ENCODE measurements around the gene COLEC11. TPM values are rescaled to one million over a fixed set of nuclear protein-coding genes. Genes with fewer than 3 reads are reported as not detected.

Gene COLEC11
- total and polyA plus RNA-seq, 2 of the 13 experiments (the other 11 are each of a cell fraction or from before 2014, with no cell fraction given), result 1.5 to 3.0 TPM

DNA sequence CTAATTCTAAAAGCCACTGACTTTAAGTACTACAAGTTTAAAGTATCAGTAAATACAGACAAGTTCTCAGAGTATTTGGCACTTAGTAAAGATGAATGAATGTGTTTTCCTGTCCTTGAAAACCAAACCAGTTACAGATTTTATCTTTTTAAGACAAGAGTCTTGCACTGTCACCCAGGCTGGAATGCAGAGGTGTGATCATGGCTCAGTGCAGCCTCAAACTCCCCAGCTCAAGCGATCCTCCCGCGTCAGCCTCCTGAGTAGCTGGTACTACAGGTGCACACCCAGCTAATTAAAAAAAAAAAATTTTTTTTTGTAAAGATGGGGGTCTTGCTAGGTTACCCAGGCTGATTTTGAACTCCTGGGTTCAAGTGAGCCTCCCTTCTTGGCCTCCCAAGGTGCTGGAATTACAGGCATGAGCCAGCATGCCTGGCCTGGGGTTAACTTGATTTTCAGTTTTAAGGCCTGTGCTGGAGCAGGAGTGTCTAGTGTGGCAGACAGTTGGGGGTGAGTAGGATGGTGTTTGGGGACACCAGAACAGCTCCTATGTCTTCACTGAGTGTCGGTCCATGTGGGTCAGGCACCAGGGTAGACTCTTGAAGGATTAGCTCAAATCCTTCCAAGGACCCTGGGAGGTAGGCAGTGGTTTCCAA lies 10.2 kb upstream of the COLEC11 start:
- FAIRE-seq (no peak), ATAC-seq (peak; percentile 16), DNase-seq (ENCODE audit: low spot score) (no peak)
- Histone ChIP-seq H3K27me3 (ENCODE audit: control insufficient read depth in 1 of 2, insufficient read depth in 2 of 2, low read length in 2 of 2) (no peaks in the 10 kb centered on the region), H3K36me3 (replicated peaks in 1 of 2; ENCODE audit: control insufficient read depth in 1 of 2, insufficient read depth in 2 of 2, low read length in 2 of 2) (peaks cover 11 to 31% of the 10 kb centered on the region in 2 experiments), H3K27ac (ENCODE audit: extremely low read length, insufficient read depth, low read length) (peak overlapping the region; percentile 70), H2AFZ (ENCODE audit: low read length) (no peak overlapping the region), H4K20me1 (ENCODE audit: insufficient read depth, low read length) (peaks cover 22% of the 10 kb centered on the region), H3K9me3 (ENCODE audit: low read length) (no peaks in the 10 kb centered on the region), H3K4me2 (ENCODE audit: low read depth, low read length) (peak overlapping the region; percentile 82), H3K9ac (ENCODE audit: insufficient read depth, low read depth, low read length) (peak overlapping the region; percentile 68; the same call in 1 of the 2 replicates), H3K4me1 (ENCODE audit: insufficient read depth, low read length) (peaks cover 55% of the 10 kb centered on the region), H3K4me3 (replicated peaks in 1 of 3; ENCODE audit: insufficient read depth in 1 of 3, low read depth in 2 of 3, low read length in 3 of 3) (peak overlapping the region; percentile 27 to 61 (median 48); a peak in 5 of 6 replicates), H3K79me2 (ENCODE audit: insufficient read depth, low read length) (peaks cover 17% of the 10 kb centered on the region)
- POLR2A ChIA-PET, result interaction anchor here (1.1 to 5.4 kb wide), 9 partner anchors 9 to 119 kb away, joined by 3 to 60 read pairs (median 8); partner anchors contain the start of genes RNASEH1 and RPS7
- intact Hi-C loops (cut with micrococcal nuclease; ENCODE audit: unreplicated experiment), result loop anchor here (2.0 kb wide), 1 partner anchor 66 kb away; no protein-coding TSS in a partner anchor
- BruUV-seq (replicated peaks), result TSS peak; percentile 71
- TF ChIP-seq, protein P1, sequence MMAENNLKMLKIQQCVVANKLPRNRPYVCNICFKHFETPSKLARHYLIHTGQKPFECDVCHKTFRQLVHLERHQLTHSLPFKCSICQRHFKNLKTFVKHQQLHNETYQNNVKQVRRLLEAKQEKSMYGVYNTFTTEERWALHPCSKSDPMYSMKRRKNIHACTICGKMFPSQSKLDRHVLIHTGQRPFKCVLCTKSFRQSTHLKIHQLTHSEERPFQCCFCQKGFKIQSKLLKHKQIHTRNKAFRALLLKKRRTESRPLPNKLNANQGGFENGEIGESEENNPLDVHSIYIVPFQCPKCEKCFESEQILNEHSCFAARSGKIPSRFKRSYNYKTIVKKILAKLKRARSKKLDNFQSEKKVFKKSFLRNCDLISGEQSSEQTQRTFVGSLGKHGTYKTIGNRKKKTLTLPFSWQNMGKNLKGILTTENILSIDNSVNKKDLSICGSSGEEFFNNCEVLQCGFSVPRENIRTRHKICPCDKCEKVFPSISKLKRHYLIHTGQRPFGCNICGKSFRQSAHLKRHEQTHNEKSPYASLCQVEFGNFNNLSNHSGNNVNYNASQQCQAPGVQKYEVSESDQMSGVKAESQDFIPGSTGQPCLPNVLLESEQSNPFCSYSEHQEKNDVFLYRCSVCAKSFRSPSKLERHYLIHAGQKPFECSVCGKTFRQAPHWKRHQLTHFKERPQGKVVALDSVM (CRISPR knock-in tag; IDR thresholded peaks at IDR 0.05), result peak; percentile 84
- TF ChIP-seq ZBTB20 (CRISPR knock-in tag; IDR thresholded peaks at IDR 0.05; ENCODE audit: borderline replicate concordance, low read depth) (0 out of 2 replicates have a peak, but pooled peaks have one; percentile 2), RBFOX2 (IDR thresholded peaks at IDR 0.05; ENCODE audit: low read depth, low read length) (no peak), MAF1 (CRISPR knock-in tag; IDR thresholded peaks at IDR 0.05; ENCODE audit: borderline replicate concordance) (0 out of 2 replicates have a peak, but pooled peaks have one; percentile 3), MED13 (CRISPR knock-in tag; IDR thresholded peaks at IDR 0.05) (0 out of 2 replicates have a peak, but pooled peaks have one; percentile 7), ZNF460 (CRISPR knock-in tag; IDR thresholded peaks at IDR 0.05; ENCODE audit: borderline replicate concordance) (no peak), ZNF3 (CRISPR knock-in tag; IDR thresholded peaks at IDR 0.05) (peak; percentile 77; the same call in 1 of the 2 replicates), ZNF230 (CRISPR knock-in tag; IDR thresholded peaks at IDR 0.05) (no peak), PITX1 (CRISPR knock-in tag; IDR thresholded peaks at IDR 0.05) (0 out of 2 replicates have a peak, but pooled peaks have one; percentile 3), ZNF432 (CRISPR knock-in tag; IDR thresholded peaks at IDR 0.05; ENCODE audit: borderline replicate concordance) (0 out of 2 replicates have a peak, but pooled peaks have one; percentile 13)
- TF ChIP-seq, protein P2, sequence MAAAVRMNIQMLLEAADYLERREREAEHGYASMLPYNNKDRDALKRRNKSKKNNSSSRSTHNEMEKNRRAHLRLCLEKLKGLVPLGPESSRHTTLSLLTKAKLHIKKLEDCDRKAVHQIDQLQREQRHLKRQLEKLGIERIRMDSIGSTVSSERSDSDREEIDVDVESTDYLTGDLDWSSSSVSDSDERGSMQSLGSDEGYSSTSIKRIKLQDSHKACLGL (CRISPR knock-in tag; IDR thresholded peaks at IDR 0.05), result peak; percentile 2; the same call in 1 of the 2 replicates
- TF ChIP-seq, protein P3, sequence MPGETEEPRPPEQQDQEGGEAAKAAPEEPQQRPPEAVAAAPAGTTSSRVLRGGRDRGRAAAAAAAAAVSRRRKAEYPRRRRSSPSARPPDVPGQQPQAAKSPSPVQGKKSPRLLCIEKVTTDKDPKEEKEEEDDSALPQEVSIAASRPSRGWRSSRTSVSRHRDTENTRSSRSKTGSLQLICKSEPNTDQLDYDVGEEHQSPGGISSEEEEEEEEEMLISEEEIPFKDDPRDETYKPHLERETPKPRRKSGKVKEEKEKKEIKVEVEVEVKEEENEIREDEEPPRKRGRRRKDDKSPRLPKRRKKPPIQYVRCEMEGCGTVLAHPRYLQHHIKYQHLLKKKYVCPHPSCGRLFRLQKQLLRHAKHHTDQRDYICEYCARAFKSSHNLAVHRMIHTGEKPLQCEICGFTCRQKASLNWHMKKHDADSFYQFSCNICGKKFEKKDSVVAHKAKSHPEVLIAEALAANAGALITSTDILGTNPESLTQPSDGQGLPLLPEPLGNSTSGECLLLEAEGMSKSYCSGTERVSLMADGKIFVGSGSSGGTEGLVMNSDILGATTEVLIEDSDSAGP (CRISPR knock-in tag; IDR thresholded peaks at IDR 0.05; ENCODE audit: borderline replicate concordance), result no peak
- in situ Hi-C loops (cut with HindIII; ENCODE audit: extremely low pct_ligation_motif_present, low pct_unique_long_range_greater_than_20kb), result no loop called here
- CTCF ChIA-PET (ENCODE audit: low intra/inter-chr PET ratio, low total read pairs), result no interaction called here
- 41% methylated on average over 4 of the region's 4 CpGs for WGBS (ENCODE audit: low lambda C conversion rate)
